Rectal smooth muscle tissue (tissue), 1 donor: Measurements from ENCODE around the gene MIA2.
"Not testable (repeated sequence)": the region's sequence is repeated elsewhere in the genome, so short reads cannot be mapped to it uniquely, and the experiment has no call there.

Source experiments
- H3K27ac ChIP-seq: one replicate; pipeline ENCODE4 v1.7.0; 2013; ENCODE audit warnings: low read depth, low read length, inconsistent platforms
- H3K27me3 ChIP-seq: one replicate; pipeline ENCODE4 v1.7.0; 2013; ENCODE audit warnings: low read length; ENCODE audit not compliant: control insufficient read depth, insufficient read depth
- H3K36me3 ChIP-seq: one replicate; pipeline ENCODE4 v1.7.0; 2013; ENCODE audit warnings: low read length; ENCODE audit not compliant: control insufficient read depth, insufficient read depth
- H3K4me1 ChIP-seq: one replicate; pipeline ENCODE4 v1.7.0; 2013; ENCODE audit warnings: low read length; ENCODE audit not compliant: control insufficient read depth, insufficient read depth
- H3K4me3 ChIP-seq: one replicate; pipeline ENCODE4 v1.7.0; 2013; ENCODE audit warnings: low read length
- H3K9ac ChIP-seq: one replicate; pipeline ENCODE4 v1.7.0; 2013; ENCODE audit warnings: low read length

Gene MIA2

DNA sequence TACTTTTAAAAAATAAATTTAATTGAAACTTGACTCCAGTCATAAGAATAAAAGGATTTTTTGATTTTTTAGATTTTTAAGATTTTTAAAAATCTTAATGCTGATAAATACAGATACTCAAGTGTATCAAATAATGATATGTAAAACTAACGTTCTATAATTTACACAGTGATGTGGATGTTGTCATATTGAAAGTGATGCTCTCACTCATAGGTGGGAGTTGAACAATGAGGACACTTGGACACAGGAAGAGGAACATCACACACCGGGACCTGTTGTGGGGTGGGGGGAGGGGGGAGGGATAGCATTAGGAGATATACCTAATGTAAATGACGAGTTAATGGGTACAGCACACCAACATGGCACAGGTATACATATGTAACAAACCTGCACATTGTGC lies 66.7 kb downstream of the MIA2 start:
- not testable (repeated sequence) for H3K9ac ChIP-seq, H3K27ac ChIP-seq, H3K27me3 ChIP-seq, H3K4me3 ChIP-seq, H3K36me3 ChIP-seq, H3K4me1 ChIP-seq

DNA sequence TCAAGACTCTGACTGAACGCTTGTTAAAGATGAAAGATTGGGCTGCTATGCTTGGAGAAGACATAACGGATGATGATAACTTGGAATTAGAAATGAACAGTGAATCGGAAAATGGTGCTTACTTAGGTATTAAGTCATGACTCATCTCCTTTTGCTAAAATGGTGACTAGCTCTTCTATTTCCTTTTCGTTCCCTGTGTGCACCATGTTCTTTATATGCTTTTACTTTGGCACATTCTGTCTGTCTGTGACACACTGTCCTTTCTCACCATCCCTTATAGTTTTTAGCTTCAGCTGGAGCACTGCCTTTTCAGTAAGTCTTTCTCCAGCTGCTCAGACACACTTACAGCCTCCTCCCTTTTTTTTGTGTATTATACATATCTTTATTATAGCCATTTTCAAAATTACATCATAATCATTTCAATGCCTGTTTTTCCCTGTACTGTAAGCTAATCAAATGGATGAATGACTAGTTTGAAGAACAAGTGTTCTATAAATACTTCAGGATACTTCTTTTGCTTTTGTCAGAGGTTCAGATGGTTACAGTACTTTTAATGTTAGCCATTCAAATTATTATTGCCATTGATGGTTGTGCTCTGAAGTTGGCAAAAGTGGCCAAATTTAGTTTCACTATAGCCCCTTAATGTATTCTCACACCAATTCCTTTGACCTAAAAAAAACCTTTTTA lies 68.6 kb downstream of the MIA2 start:
- no peaks in the 10 kb centered on the region for H3K27me3 ChIP-seq
- no peak overlapping the region for H3K27ac ChIP-seq
- no peaks in the 10 kb centered on the region for H3K4me1 ChIP-seq
- no peaks in the 10 kb centered on the region for H3K36me3 ChIP-seq
- H3K9ac ChIP-seq: no peak overlapping the region
- no peak overlapping the region for H3K4me3 ChIP-seq

DNA sequence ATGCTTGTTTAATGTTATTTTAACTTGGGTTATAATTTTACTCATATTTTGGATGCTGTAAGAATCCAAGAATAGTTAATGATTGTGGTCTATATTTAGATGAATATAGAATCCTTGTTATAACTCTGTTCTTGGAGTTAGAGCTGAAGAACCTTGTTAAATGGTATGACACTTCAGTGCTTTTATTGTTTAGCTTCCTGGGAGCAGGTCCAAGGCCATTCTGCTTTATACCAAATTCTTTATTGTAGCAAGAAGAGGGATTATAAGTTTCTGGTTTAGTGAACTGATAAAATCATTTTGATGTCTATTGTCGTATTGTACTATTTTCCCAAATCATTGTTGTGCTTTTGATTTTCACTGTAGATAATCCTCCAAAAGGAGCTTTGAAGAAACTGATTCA lies 69.4 kb downstream of the MIA2 start:
- no peaks in the 10 kb centered on the region for H3K36me3 ChIP-seq
- H3K27ac ChIP-seq: no peak overlapping the region
- no peaks in the 10 kb centered on the region for H3K4me1 ChIP-seq
- no peak overlapping the region for H3K4me3 ChIP-seq
- H3K9ac ChIP-seq: no peak overlapping the region
- H3K27me3 ChIP-seq: no peaks in the 10 kb centered on the region

DNA sequence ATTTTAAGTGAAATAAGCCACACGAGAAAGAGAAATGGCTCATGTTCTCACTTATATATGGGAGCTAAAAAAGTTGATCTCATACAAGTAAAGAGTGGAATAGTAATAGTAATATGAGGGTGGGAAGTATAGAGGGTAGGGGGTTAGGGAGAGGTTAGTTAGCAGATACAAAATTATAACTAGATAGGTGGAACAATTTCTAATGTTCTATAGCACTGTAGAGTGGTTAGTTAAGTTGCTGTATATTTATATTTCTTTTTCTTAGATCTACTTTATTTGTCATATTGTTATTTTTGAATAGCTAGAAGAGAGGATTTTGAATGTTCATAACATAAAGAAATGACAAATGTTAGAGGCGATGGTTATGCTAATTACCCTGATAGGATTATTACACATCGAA lies 74.1 kb downstream of the MIA2 start:
- H3K36me3 ChIP-seq: no peaks in the 10 kb centered on the region
- no peak overlapping the region for H3K27ac ChIP-seq
- H3K27me3 ChIP-seq: no peaks in the 10 kb centered on the region
- no peak overlapping the region for H3K4me3 ChIP-seq
- H3K9ac ChIP-seq: no peak overlapping the region
- H3K4me1 ChIP-seq: no peaks in the 10 kb centered on the region

DNA sequence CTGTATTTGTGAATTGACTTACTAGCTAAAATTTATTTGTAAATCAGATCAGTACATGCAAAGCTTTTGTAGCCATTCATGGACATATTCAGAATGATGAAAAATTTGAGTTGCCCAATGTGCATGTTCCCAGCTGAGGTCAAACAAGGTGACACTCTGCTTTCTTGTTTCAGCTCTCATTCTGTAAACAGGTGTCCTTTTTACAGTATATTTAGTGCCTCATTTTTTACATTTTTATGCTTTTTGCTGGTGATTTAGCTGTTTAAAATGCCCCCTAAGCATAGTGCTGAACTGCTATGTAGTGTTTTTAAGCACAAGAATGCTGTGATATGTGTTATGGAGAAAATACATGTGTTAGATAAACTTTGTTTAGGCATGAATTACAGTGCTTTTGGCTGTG lies 76.3 kb downstream of the MIA2 start:
- no peak overlapping the region for H3K27ac ChIP-seq
- H3K4me3 ChIP-seq: no peak overlapping the region
- H3K36me3 ChIP-seq: no peaks in the 10 kb centered on the region
- no peaks in the 10 kb centered on the region for H3K4me1 ChIP-seq
- H3K27me3 ChIP-seq: no peaks in the 10 kb centered on the region
- H3K9ac ChIP-seq: no peak overlapping the region

DNA sequence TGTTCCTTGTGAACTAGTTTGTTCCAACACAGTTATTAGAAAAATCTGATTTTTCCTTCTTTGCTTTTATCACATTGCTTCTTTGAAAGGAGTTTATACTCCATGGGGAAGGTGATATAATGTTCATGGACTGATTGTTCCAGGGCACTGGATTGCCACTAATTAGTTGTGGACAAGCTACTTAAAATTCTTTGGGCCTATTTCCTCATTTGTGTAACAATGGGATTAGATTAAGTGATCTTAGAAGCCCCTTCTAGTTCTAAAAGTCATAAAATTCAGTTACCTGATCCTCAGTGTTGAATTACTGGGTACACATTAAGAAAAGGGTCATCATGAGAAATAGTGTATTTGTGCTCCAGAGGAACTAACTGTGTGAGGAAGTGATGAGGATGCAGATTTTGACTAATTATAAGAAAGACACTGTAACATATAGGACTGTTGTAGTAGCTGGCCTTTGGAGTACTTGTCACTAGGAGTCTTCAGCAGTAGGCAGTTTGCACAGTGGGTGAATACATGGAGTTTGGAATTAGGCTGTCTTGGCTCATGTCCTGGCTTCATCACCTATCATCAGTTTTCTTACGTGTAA lies 82.2 kb downstream of the MIA2 start:
- Histone ChIP-seq H3K4me1 (no peaks in the 10 kb centered on the region), H3K36me3 (peaks cover 3% of the 10 kb centered on the region), H3K9ac (no peak overlapping the region), H3K4me3 (no peak overlapping the region), H3K27me3 (no peaks in the 10 kb centered on the region), H3K27ac (no peak overlapping the region)

DNA sequence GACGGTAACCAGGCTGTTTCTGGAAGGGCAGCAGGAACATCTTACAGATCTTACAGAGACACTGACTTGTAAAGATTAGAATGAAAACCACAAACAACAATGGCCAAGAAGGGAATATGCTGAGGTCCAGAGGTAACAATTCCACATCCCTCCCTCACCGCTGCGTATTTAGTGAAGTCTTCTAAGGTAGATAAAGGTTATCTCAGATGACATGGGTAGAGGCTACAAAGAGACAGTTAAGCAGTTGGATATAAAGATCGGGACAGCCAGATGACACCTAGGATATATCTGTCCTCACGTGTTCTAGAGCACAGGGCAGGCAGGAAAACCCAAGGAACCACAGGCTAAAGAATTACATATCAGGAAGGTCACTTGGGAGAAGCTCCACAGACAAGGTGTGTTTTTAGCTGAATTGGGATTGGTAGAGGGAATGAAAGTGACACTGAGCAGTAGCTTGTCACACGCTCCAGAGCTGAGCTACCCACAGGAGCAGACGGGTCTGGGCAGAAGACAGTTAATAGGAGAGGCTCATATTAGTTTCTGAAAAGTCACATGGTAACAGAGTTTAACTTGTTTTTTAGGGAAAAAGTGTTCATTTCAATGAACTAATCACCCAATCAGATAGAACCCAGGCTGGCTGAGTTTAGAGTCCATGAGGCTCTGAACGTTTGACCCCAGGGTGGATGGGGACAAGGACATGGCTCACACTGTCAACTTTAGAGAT lies 83.3 kb downstream of the MIA2 start:
- Histone ChIP-seq H3K27ac (no peak overlapping the region), H3K36me3 (peaks cover 3% of the 10 kb centered on the region), H3K4me3 (no peak overlapping the region), H3K4me1 (no peaks in the 10 kb centered on the region), H3K27me3 (no peaks in the 10 kb centered on the region), H3K9ac (no peak overlapping the region)

DNA sequence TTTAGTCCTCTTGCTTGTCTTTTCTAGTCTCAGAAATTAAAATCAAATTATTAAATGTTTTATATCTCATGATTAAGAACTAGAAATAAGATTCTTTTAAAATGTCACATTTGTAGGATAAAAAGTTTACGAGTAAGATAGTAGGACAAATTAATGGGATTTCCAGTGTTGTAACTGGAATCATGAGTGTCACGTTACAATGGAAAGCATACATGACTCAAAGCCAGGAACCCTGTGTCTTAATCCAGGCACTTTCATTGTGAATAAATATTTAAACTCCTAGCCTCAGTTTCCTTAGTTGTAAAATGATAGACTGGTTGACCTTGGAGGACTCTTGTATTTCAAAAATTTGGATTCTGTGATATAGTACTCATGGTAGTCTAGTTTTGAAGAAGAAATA lies 84.9 kb downstream of the MIA2 start:
- no peak overlapping the region for H3K27ac ChIP-seq
- peaks cover 3% of the 10 kb centered on the region for H3K36me3 ChIP-seq
- H3K4me3 ChIP-seq: no peak overlapping the region
- no peaks in the 10 kb centered on the region for H3K4me1 ChIP-seq
- H3K9ac ChIP-seq: no peak overlapping the region
- H3K27me3 ChIP-seq: no peaks in the 10 kb centered on the region

DNA sequence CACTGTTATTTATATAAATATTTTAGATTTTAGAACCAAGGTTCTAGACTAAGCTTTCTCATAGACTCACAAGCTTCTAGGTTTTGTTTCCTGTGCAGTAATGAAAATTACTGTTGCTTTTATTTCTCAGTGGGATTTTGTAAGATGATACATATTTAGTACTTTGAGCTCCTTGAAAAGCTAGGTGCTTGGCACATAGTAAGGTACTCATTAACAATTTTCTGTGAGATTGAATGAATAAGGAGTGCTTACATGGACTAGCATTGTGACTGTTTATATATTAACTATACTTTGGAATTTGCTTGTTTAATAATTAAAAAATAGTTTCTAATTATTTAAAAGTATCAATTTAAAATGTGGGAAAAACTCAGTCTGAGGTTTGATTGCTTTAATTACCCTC lies 85.7 kb downstream of the MIA2 start:
- H3K4me3 ChIP-seq: no peak overlapping the region
- no peaks in the 10 kb centered on the region for H3K4me1 ChIP-seq
- H3K27ac ChIP-seq: no peak overlapping the region
- no peak overlapping the region for H3K9ac ChIP-seq
- H3K27me3 ChIP-seq: no peaks in the 10 kb centered on the region
- H3K36me3 ChIP-seq: peaks cover 3% of the 10 kb centered on the region

DNA sequence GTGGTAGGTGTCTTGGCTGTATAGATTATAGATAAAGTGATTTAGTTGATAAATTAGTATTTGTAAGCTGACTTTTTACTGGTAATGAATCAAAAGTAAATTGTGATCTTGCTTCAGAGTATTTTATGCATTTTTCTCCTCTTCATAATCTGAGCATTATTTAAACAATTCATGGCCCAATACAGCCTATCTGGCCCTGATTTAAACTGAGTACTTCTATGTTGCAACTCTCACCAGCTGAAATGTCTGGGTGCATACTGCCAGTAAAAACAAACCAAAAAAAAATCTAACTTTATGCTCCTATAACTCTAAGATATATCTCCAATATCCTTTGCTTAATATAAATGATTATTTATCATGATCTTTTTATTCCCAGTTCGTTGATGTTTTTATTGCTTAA lies 86.6 kb downstream of the MIA2 start:
- H3K27me3 ChIP-seq: no peaks in the 10 kb centered on the region
- H3K4me3 ChIP-seq: no peak overlapping the region
- no peak overlapping the region for H3K27ac ChIP-seq
- peaks cover 3% of the 10 kb centered on the region for H3K36me3 ChIP-seq
- H3K9ac ChIP-seq: no peak overlapping the region
- no peaks in the 10 kb centered on the region for H3K4me1 ChIP-seq

DNA sequence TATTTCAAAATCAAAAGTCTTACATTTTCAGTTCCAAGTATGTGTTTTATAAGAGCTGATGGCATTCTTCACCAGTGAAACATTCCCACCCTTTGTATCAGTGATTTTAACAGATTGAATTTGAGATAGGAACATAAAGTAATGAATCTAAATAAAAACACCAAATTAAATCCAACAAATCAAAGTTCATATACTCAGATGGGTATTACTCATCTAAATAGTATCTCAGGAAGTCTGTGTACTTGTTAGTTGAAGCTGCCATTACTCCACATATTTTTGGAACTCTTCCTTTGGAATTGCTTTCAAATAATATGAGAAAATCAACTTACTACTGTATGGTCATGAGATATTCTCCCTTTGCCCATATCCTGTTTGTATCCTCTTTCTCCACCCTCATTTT lies 89.1 kb downstream of the MIA2 start:
- Histone ChIP-seq H3K4me3 (no peak overlapping the region), H3K27ac (no peak overlapping the region), H3K36me3 (no peaks in the 10 kb centered on the region), H3K27me3 (no peaks in the 10 kb centered on the region), H3K9ac (no peak overlapping the region), H3K4me1 (no peaks in the 10 kb centered on the region)

DNA sequence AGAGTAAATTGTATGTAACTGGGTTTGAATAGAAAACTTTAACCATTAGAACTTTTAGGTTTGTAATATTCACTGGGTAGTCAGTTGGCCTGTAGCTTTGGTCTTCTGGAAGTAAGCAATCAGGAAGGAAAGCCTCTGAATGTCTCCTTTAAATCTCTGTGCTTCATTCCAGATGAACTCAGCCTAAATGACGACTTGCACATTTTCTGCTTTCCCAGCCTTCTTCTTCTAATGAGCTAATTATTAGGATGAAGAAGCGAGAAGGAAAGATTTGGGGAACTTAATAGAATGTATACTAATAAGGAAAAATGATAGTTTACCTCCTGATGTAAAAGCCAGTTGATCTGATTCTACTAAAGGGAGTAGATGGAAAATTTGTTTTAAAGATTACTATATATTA lies 90.4 kb downstream of the MIA2 start:
- Histone ChIP-seq H3K36me3 (no peaks in the 10 kb centered on the region), H3K4me3 (no peak overlapping the region), H3K27ac (no peak overlapping the region), H3K4me1 (no peaks in the 10 kb centered on the region), H3K27me3 (no peaks in the 10 kb centered on the region), H3K9ac (no peak overlapping the region)

DNA sequence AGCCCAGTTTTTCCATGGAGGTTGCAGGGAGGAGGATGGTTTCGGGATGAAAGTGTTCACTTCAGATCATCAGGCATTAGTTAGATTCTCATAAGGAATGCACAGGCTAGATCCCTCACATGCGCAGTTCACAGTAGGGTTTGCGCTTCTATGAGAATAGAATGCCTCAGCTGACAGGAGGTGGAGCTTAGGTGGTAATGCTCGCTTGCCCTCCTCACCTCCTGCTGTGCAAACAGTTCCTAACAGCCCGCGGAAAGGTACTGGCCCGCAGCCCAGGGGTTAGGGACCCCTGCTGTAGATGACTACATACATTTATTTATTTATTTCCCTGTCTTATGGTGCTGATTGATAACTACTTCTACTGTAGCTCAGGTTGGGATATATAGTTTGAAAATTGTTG lies 105.3 kb downstream of the MIA2 start:
- H3K4me1 ChIP-seq: no peaks in the 10 kb centered on the region
- no peaks in the 10 kb centered on the region for H3K27me3 ChIP-seq
- H3K9ac ChIP-seq: no peak overlapping the region
- no peaks in the 10 kb centered on the region for H3K36me3 ChIP-seq
- no peak overlapping the region for H3K27ac ChIP-seq
- H3K4me3 ChIP-seq: no peak overlapping the region
